ENCODE measurements around the gene SLC15A2.

Gene SLC15A2

DNA sequence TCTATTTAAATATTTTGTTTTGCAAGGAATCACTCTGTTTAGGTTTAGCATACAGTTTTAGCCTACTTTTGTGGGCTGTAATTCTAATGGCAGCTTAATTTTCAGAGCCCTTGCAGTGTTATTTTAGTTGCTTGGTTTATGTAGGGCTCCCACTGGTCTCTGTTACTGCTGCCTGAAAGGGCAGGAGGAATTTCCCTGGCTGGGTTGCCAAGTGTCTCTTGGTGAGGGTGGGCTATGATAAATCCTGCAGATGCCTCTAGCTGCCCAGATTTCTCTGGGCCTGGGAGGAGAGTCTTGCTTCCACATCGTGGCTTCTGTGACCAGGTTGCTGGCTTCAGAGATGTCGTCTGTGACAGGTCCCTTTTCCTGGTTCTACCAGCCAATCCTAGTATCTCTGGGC is 91.6 kb downstream of the SLC15A2 start:
- DNase-seq (ENCODE audit: low read depth): no peak

DNA sequence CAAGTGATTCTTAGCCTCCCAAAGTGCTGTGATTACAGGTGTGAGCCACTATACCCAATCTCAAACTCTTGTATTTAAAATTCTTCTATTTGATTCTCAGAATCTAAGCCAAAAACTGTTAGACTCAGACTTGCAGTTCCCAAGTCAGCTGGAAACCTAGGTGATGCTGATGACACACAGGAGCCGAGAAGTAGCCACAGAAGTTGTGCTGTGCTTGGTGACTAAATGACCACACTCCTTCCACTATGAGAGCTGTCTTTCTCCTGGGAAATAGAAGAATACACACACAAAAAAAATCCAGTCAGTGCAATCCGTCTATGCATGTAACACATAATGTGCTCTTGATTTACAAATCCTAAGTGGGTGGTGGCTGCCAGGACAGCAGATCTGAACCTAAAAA is 93.9 kb downstream of the SLC15A2 start:
- DNase-seq (ENCODE audit: low read depth): no peak

DNA sequence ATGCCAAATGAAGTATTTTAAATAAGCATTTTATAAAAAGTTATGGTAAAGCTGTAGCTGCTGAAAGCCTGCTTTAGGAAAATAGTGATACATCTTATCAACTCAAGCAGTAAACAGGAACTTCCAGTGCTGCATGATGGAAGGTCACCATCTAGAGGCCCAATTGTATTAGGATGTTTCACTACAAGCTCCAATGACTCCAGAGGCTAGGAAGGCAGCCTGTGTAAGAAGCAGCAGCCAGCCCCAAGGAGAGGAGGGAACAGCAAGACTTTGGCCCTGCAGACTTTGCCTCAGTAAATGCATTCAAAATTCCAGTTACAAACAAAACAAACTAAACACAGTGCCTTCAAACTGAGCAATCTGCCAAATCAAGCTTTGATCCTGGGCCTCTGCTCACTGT is 95.7 kb downstream of the SLC15A2 start:
- no peak for DNase-seq (ENCODE audit: low read depth)

DNA sequence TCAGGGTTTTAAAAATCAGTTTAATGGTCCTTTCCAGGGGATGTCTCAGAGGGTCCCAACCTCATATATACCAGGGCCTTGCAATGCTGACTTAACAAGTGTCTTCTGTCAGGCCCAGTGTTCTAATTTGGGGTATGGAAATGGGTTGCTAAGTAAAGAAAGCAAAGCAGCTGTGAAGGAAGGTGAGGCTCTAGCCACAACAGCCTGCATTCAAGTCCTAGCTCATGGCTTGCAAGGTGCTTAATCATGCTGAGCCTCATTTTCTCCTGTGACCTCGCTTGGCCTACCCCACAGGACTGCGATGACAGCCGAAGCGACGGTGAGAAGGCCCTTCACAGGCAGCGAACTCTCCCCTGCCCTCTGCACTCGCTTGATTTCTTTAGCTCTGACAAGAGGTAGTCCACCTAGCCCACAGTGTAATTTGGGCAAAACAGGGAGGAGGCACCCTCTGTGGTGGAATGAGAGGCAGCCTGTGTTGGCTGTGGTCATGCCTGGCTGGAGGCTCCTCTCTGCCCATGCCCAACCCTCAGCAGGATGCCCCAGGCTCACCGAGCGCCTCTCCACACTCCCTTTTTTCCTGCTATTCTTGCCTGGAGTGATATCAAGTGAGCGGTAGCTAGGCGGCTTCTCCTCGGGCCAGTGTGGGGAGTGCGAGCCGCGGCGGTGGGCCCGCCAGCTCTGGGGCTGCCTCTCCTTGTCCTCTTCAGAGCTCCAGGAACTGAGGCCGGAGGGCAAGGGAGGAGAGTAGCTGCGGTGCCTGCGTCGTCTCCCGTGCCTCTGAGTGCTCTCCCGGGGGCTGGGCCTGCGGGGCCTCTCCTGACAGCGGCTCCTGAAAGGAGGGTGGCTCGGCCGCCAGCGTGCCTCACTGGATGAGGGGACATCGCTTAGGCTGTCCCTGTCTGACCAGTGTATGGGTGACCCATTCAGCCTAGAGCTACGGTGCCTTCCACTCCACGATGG is 98.7 kb downstream of the SLC15A2 start:
- DNase-seq (ENCODE audit: low read depth): no peak
